HFF-Myc (cell line): Measurements from ENCODE around the gene SAC3D1.
A peak's percentile ranks its signal among the peaks of the same experiment; 100 is the strongest.

ENCODE experiments used
- DNase-seq: peaks from one replicate; pipeline ENCODE4 v3.0.0-alpha.2; 2011; ENCODE audit warnings: low read depth; ENCODE audit errors: extremely low read depth
- H3K4me3 ChIP-seq: replicated peaks from 2 replicates; pipeline ENCODE4 v1.5.1; 2011; ENCODE audit warnings: low read depth, mild to moderate bottlenecking, control low read depth, low read length
- CTCF ChIP-seq: IDR thresholded peaks from 2 replicates; pipeline ENCODE4 v1.5.1; 2012; ENCODE audit warnings: mild to moderate bottlenecking, low read depth, low read length, control low read depth; ENCODE audit errors: missing control alignments

Gene SAC3D1

GRCh38 chr11:65083834-65084597, 43.0 kb downstream of the SAC3D1 start, which contains the start of the genes CDCA5 and ZFPL1:
CDCA5 (minus strand) TSS chr11:65084040; CDS start chr11:65083978, 62 bp downstream.
ZFPL1 (plus strand) TSS chr11:65084222; CDS start chr11:65084699, 477 bp downstream.
- no peak for TF ChIP-seq CTCF
- peak; percentile 81 for DNase-seq
- peak within 1 kb of the TSS; percentile 72 for H3K4me3 ChIP-seq

GRCh38 chr11:65084598-65085375, 43.8 kb downstream of the SAC3D1 start:
- peak overlapping the region; percentile 72 for H3K4me3 ChIP-seq
- no peak for TF ChIP-seq CTCF
- DNase-seq = no peak

GRCh38 chr11:65085446-65085845, 44.4 kb downstream of the SAC3D1 start:
- DNase-seq = no peak
- no peak for TF ChIP-seq CTCF
- H3K4me3 ChIP-seq = peak overlapping the region; percentile 72; the same call in 1 of the 2 replicates

- TF ChIP-seq CTCF = no peak
- no peak overlapping the region for H3K4me3 ChIP-seq
- DNase-seq = no peak
Measured at GRCh38 chr11:65086809-65087208, 45.8 kb downstream of the SAC3D1 start.

GRCh38 chr11:65087216-65087615, 46.2 kb downstream of the SAC3D1 start:
- no peak overlapping the region for H3K4me3 ChIP-seq
- DNase-seq = no peak
- no peak for TF ChIP-seq CTCF

- DNase-seq = no peak
- no peak overlapping the region for H3K4me3 ChIP-seq
- no peak for TF ChIP-seq CTCF
Measured at GRCh38 chr11:65087827-65088226, 46.8 kb downstream of the SAC3D1 start.
